Stomach (tissue), 9 donors: ENCODE results near the gene LOC101059915. TPM values are rescaled to one million over a fixed set of nuclear protein-coding genes. Genes with fewer than 3 reads are reported as not detected.
"Not testable (repeated sequence)": the region's sequence is repeated elsewhere in the genome, so short reads cannot be mapped to it uniquely, and the experiment has no call there.

Source experiments
- DNase-seq, 2 donors: peaks; one replicate each; pipeline versions ENCODE4 v3.0.0 to v3.0.0-alpha.2; 2013 to 2019
- H3K27ac ChIP-seq, 5 donors: fragments of 200-600 bp in 4 of 5; sonication (generic) in 4 of 5; one replicate each; pipeline ENCODE4 v1.5.1; 2013 to 2019; ENCODE audit warnings: mild to moderate bottlenecking in 1 of 5, moderate library complexity in 1 of 5
- H3K27me3 ChIP-seq, 3 donors: fragments of 200-600 bp; sonication (generic); one replicate each; pipeline ENCODE4 v1.5.1; 2017 to 2019; ENCODE audit warnings: mixed run types in 1 of 3
- H3K36me3 ChIP-seq, 4 donors: fragments of 200-600 bp; sonication (generic); 1 replicate in 3 of 4; 2 replicates in 1 of 4; pipeline ENCODE4 v1.5.1; 2016 to 2019
- H3K4me1 ChIP-seq, 4 donors: fragments of 200-600 bp; sonication (generic); one replicate each; pipeline ENCODE4 v1.5.1; 2016 to 2019
- H3K4me3 ChIP-seq, 4 donors: fragments of 200-600 bp; sonication (generic) in 3 of 4; one replicate each; pipeline ENCODE4 v1.5.1; 2016 to 2019; ENCODE audit warnings: mild to moderate bottlenecking in 1 of 4
- H3K9me3 ChIP-seq, 4 donors: fragments of 200-600 bp; sonication (generic); one replicate each; pipeline ENCODE4 v1.5.1; 2016 to 2019
- WGBS, 5 donors: extraction: QIAGEN DNeasy Blood & Tissue Kit in 3 of 5; methylation state at CpG; one replicate each; pipeline versions ENCODE4 v1.1.5 to v1.1.7; 2013 to 2018; 5-methylcytosine and 5-hydroxymethylcytosine counted together
- intact Hi-C: fragments of 100-400 bp; cut with DNase I; formaldehyde crosslinking; loops from one replicate; pipeline ENCODE4 v1.15.1; 2023; ENCODE audit warnings: low total_unique reads
- polyA plus RNA-seq, 3 donors: library from polyadenylated mRNA; stranded (reverse); fragments of 200-250 nt; gene quantifications; one replicate each; pipeline ENCODE4 v1.2.3, GENCODE V29; 2013
- small RNA-seq, 4 donors: library from RNA; depleted of rRNA; stranded (forward); fragments of <200 nt; gene quantifications; one replicate each; pipeline ENCODE3, GENCODE V24; 2016
- total RNA-seq, 5 donors: library from RNA; depleted of rRNA; stranded (reverse); fragments of >200 nt; gene quantifications; one replicate each; pipeline versions ENCODE4 v1.1.0 to v1.2.3, GENCODE V29; 2014 to 2016
- donor health status: healthy with polysubstance abuse.
- donor health status: Bipolar disorder and iron deficiency.
- donor health status: healthy.

LOC101059915 gene

DNA sequence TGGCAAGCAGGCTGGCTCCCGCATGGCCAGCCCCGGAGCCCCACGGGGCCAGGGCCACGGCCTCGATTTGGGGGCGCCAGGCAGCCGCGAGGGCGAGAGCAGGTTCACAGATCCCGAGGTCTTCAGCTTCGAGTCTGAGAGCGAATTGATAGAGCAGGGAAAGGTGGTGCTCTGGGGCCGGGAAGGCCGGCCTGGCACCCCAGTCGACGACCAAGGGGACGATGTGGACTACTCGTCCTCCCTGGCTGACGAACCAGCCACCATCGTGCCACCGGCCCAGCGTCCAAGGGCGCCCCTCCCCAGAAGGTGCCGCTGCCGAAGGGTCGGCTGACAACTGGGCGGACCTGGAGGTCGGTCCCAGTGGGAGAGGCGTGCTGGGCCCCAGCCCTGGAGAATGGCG lies 51.8 kb downstream of the LOC101059915 start:
- H3K4me3 ChIP-seq, H3K9me3 ChIP-seq, H3K27me3 ChIP-seq, intact Hi-C loops, H3K27ac ChIP-seq, DNase-seq, H3K4me1 ChIP-seq, H3K36me3 ChIP-seq: not testable (repeated sequence)
- 100% methylated on average over 4 of the region's 30 CpGs; no CpG with 5 or more reads in 4 of the 5 donors for WGBS, 5 donors

DNA sequence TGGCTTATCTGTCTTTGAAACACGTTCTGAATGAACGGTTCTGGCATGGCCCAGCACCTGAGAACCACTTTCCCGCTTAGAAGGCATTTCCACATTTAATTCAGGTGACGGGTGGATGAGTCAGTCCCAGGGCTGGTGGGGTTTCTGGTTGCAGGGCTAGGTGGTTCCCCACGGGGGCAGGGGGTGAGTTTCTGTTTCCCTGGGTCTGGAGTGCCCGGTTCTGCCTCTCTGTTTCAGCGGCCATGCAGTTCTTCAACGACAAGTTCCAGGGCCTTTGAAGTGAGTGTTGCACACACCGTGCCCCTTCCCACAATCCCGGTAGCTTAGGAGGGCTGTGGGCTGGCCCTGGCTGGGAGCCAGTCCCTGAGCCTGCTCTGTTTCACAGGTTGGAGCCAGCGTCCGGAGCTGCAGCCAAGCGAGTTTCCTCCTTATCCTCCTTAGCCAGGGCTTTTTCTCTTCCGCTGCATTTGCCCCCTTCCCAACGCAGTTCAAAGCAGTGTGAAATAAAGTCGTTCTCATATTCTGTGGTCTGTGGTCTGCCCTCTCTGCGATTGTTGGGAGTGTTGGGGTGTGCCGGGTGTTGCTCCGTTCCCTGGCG lies 53.0 kb downstream of the LOC101059915 start:
- H3K27me3 ChIP-seq, H3K27ac ChIP-seq, DNase-seq, H3K4me1 ChIP-seq, H3K9me3 ChIP-seq, H3K4me3 ChIP-seq, H3K36me3 ChIP-seq, intact Hi-C loops: not testable (repeated sequence)
- WGBS, 5 donors = no CpG with 5 or more reads among the region's 20 CpGs

Small RNA genes within 50 kb of the gene (small RNA-seq; reads per million reads assigned to genes)
- gene BX276092.4 = 0 reads per million in 4 donors

Other genes starting within 250 kb of the LOC101059915 start
- gene OGT, start 134.4 kb upstream of the LOC101059915 start, total RNA-seq = 100 to 1,000 TPM in 4 of 5 donors, 10 to 100 TPM in 1; 53.9 to 303 (median 230) TPM
- 10 to 100 TPM in 2 of 3 donors, 1 to 10 TPM in 1; 9.6 to 63.9 (median 10.5) TPM for gene OGT, start 134.4 kb upstream of the LOC101059915 start, polyA plus RNA-seq
- 10 to 100 TPM in 2 of 5 donors, 1 to 10 TPM in 3; 1.5 to 18.3 (median 4.1) TPM for gene GCNA, start 89.1 kb upstream of the LOC101059915 start, total RNA-seq
- 1 to 10 TPM in 1 of 3 donors, under 1 TPM in 2; 0.46 to 1.7 (median 0.50) TPM for gene GCNA, start 89.1 kb upstream of the LOC101059915 start, polyA plus RNA-seq
- gene CXCR3, start 49.0 kb upstream of the LOC101059915 start, total RNA-seq = not detected
- 1 to 10 TPM in 1 of 3 donors, under 1 TPM in 2; 0.19 to 1.5 (median 0.28) TPM for gene CXCR3, start 49.0 kb upstream of the LOC101059915 start, polyA plus RNA-seq
- not detected for gene CXorf49, start 50.7 kb downstream of the LOC101059915 start, total RNA-seq
- gene CXorf49, start 50.7 kb downstream of the LOC101059915 start, polyA plus RNA-seq = 1 to 10 TPM in 1 of 3 donors, not detected in 2; 3.2 TPM
- not detected for gene CXorf49B, start 95.8 kb downstream of the LOC101059915 start, total RNA-seq
- 1 to 10 TPM in 1 of 3 donors, not detected in 2; 3.2 TPM for gene CXorf49B, start 95.8 kb downstream of the LOC101059915 start, polyA plus RNA-seq
- gene NHSL2, start 243.3 kb downstream of the LOC101059915 start, total RNA-seq = 1 to 10 TPM in 4 of 5 donors, under 1 TPM in 1; under 0.01 to 6.4 (median 2.9) TPM
- gene NHSL2, start 243.3 kb downstream of the LOC101059915 start, polyA plus RNA-seq = under 1 TPM; 0.46 to 0.73 (median 0.68) TPM